Stimulated activated CD4-positive, alpha-beta T cell treated with anti-CD3 and anti-CD28 coated beads, TNF-alpha, amount 100 ng/mL, for 48 hours (primary cell): Measurements from ENCODE around the gene SFTPB.
"Not testable (repeated sequence)": the region's sequence is repeated elsewhere in the genome, so short reads cannot be mapped to it uniquely, and the experiment has no call there.

Experiments
- DNase-seq, 3 donors: peaks; one replicate each; pipeline ENCODE4 v3.0.0-alpha.2; 2020; ENCODE audit warnings: low read depth in 3 of 3

The SFTPB gene

GRCh38 chr2:85656468-85656867 is 11.5 kb downstream of the SFTPB start:
- DNase-seq = no peak

- DNase-seq = no peak
Measured at GRCh38 chr2:85655961-85656417, 12.0 kb downstream of the SFTPB start.

GRCh38 chr2:85653996-85654395 is 14.0 kb downstream of the SFTPB start:
- DNase-seq = no peak

GRCh38 chr2:85652056-85652455 is 15.9 kb downstream of the SFTPB start:
- DNase-seq = no peak

- no peak for DNase-seq
Measured at GRCh38 chr2:85651097-85651496, 16.9 kb downstream of the SFTPB start.

GRCh38 chr2:85650456-85650855 is 17.5 kb downstream of the SFTPB start:
- DNase-seq = no peak

GRCh38 chr2:85649201-85650190 is 18.5 kb downstream of the SFTPB start:
- no peak for DNase-seq

- peak in 1 of 3 donors; percentile 8 for DNase-seq
Measured at GRCh38 chr2:85648619-85649018, 19.4 kb downstream of the SFTPB start.

GRCh38 chr2:85647823-85648526 is 20.0 kb downstream of the SFTPB start:
- DNase-seq = no peak

GRCh38 chr2:85646166-85646565 is 21.8 kb downstream of the SFTPB start:
- DNase-seq = no peak

GRCh38 chr2:85644909-85645308 is 23.1 kb downstream of the SFTPB start:
- no peak for DNase-seq

GRCh38 chr2:85642725-85643124 is 25.3 kb downstream of the SFTPB start:
- no peak for DNase-seq

GRCh38 chr2:85635636-85636035 is 32.4 kb downstream of the SFTPB start:
- no peak for DNase-seq

GRCh38 chr2:85635011-85635410 is 33.0 kb downstream of the SFTPB start:
- no peak for DNase-seq

GRCh38 chr2:85631316-85631715 is 36.7 kb downstream of the SFTPB start:
- no peak for DNase-seq

GRCh38 chr2:85628658-85629057 is 39.3 kb downstream of the SFTPB start:
- DNase-seq = no peak

- no peak for DNase-seq
Measured at GRCh38 chr2:85623991-85624390, 44.0 kb downstream of the SFTPB start.

- DNase-seq = no peak
Measured at GRCh38 chr2:85621338-85621737, 46.7 kb downstream of the SFTPB start.

- no peak for DNase-seq
Measured at GRCh38 chr2:85619617-85620016, 48.4 kb downstream of the SFTPB start.

- DNase-seq = not testable (repeated sequence)
Measured at GRCh38 chr2:85617723-85618122, 50.3 kb downstream of the SFTPB start.

- DNase-seq = no peak
Measured at GRCh38 chr2:85615413-85615728, 52.6 kb downstream of the SFTPB start.

GRCh38 chr2:85614757-85615156 is 53.2 kb downstream of the SFTPB start:
- not testable (repeated sequence) for DNase-seq
